ENCODE results near the gene FAM47E. TPM values are rescaled to one million over a fixed set of nuclear protein-coding genes. Genes with fewer than 3 reads are reported as not detected.

The FAM47E gene
- total and polyA plus RNA-seq, 7 donors: 1.7 to 6.0 (median 2.6) TPM

DNA sequence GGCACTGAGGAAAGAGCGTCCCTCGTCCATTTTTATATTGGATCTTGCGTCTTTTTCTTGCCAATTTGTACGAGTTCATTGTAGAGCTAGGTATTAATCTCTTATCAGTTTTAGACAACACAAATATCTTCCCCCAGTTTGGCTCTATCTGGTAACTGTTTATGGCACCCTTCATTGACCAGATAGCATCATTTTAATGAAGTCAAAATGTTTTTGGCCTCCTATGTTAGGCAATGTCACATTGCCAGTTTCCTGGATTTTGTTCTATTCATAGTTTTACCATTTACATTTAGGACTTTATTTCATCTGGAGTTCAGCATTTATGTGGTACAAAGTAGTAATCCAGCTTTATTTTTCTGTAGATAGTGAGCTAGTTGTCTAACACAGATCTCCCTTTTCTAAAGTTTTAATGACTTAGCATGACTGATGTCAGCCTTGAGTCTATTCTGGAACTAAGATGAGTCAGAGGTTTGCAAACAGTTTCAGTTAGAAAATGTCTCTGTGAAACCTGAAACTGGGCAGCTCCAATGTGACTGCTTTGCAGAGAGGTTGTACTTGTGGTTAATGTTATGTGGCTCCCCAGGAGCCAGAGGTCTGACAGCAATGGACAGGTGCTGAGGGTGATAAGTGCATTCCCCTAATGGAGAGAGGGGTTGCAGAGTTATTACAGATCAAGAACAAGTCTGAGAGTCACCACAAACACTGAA lies 49.7 kb downstream of the FAM47E start:
- intact Hi-C loops (cut with DNase I): loop anchor here (10.0 kb wide), 2 partner anchors 124 to 156 kb away; partner anchors contain the start of genes CCDC158 and NUP54
- WGBS, 2 donors: 96 to 97% methylated on average over 4 of the region's 4 CpGs
- H3K9me3 ChIP-seq: peaks cover 0 to 3% (median 0%) of the 10 kb centered on the region in 4 donors
- peaks cover 0 to 27% (median 17%) of the 10 kb centered on the region in 4 donors for H3K4me1 ChIP-seq
- H3K36me3 ChIP-seq: no peaks in the 10 kb centered on the region
- no peak for DNase-seq
- no peak for TF ChIP-seq EP300 (IDR thresholded peaks at IDR 0.05)
- no peak for TF ChIP-seq POLR2AphosphoS5 (IDR thresholded peaks at IDR 0.05)
- no peak for TF ChIP-seq POLR2A (IDR thresholded peaks at IDR 0.05)
- TF ChIP-seq, protein P1, sequence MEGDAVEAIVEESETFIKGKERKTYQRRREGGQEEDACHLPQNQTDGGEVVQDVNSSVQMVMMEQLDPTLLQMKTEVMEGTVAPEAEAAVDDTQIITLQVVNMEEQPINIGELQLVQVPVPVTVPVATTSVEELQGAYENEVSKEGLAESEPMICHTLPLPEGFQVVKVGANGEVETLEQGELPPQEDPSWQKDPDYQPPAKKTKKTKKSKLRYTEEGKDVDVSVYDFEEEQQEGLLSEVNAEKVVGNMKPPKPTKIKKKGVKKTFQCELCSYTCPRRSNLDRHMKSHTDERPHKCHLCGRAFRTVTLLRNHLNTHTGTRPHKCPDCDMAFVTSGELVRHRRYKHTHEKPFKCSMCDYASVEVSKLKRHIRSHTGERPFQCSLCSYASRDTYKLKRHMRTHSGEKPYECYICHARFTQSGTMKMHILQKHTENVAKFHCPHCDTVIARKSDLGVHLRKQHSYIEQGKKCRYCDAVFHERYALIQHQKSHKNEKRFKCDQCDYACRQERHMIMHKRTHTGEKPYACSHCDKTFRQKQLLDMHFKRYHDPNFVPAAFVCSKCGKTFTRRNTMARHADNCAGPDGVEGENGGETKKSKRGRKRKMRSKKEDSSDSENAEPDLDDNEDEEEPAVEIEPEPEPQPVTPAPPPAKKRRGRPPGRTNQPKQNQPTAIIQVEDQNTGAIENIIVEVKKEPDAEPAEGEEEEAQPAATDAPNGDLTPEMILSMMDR (IDR thresholded peaks at IDR 0.05): no peak
- no peak overlapping the region for H3K4me3 ChIP-seq
- H3K27ac ChIP-seq: peak overlapping the region in 2 of 4 donors; percentile 16 to 33
- no peaks in the 10 kb centered on the region for H3K27me3 ChIP-seq

DNA sequence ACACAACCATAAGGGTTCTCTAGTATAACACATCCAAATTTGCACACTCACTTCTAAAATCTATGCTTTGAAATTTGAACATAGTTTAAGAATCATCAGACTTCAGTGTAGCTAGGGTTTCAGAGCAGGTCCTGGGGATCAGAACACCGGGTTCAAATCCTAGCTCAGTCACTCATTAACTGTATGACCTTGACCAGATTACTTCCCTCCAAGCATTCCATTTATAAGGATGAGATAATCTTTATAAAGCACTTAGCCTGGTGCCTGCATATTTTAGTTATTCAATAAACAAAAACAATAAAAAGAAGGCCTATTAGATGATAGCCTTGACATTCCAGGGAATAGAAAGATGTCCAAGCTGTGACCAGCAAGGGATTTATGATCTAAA lies 50.2 kb downstream of the FAM47E start:
- peaks cover 0 to 27% (median 17%) of the 10 kb centered on the region in 4 donors for H3K4me1 ChIP-seq
- no peaks in the 10 kb centered on the region for H3K36me3 ChIP-seq
- peak overlapping the region in 2 of 4 donors; percentile 16 to 33 for H3K27ac ChIP-seq
- no peak overlapping the region for H3K4me3 ChIP-seq
- DNase-seq: no peak
- TF ChIP-seq POLR2A (IDR thresholded peaks at IDR 0.05) (no peak), EP300 (IDR thresholded peaks at IDR 0.05) (no peak), POLR2AphosphoS5 (IDR thresholded peaks at IDR 0.05) (no peak)
- TF ChIP-seq, protein P1 (IDR thresholded peaks at IDR 0.05): no peak
- no peaks in the 10 kb centered on the region for H3K27me3 ChIP-seq
- intact Hi-C loops (cut with DNase I): loop anchor here (10.0 kb wide), 2 partner anchors 123 to 157 kb away; partner anchors contain the start of genes CCDC158 and NUP54
- peaks cover 0 to 3% (median 0%) of the 10 kb centered on the region in 4 donors for H3K9me3 ChIP-seq
- 17 to 60% methylated on average over 1 of the region's 1 CpG for WGBS, 2 donors

DNA sequence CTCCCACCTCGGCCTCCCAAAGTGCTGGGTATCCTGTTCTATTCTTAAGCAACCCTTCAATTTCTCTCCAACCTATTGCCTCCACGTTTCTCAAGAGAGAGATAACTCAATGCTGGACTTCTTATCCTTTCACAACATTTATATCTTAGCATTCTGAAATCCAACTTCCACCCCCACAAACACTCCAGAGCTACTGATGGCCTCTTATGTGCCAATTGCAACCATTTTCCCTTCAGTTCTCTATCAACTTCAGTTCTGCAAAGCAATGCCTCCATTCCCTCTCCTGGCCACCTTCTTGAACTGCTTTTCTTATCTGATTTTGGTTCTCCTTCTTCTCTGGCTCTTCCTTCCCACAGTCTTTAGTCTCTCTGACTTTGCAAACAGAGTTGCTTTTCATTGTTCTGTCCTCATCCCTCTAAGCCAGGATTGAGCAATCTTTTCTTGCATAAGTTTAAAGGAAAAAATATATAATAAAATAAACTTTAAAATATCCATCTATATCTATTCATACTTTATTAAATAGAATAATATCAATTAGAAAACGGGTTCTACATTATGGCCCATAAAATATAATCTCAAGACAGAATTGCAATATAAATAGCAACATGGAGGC lies 51.4 kb downstream of the FAM47E start:
- H3K27ac ChIP-seq: no peak overlapping the region

DNA sequence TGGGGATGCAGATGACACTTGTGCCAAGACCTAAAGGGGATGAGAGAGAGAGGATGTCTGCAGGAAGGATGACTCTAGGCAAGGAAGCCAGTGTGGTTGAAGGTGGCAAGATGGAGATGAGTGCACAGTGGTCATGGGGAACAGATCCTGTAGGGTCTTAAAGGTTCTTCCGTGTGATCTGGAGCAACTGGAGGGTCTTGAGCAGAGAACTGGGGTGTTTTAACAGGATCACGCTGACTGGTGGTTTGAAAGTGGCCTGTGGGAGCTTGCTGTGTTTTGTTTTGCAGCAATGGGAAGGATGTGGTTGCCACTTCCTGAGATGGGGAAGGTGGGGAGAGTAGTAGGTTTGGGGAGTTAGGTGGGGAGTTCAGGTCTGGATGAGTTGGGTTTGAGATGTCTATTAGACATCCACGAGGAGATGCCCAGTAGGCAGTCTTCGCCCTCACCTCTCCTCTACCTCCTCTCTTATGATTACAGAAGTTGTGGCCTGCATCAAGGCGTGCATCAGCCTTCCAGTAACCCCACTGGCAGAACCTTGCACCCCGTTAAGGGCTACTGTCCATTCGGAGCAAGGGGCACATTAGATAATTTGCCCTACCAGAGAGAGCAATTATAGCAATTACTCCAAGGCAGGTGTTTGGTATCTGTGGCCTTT lies 53.6 kb downstream of the FAM47E start:
- no peaks in the 10 kb centered on the region for H3K27me3 ChIP-seq
- H3K4me3 ChIP-seq: peak overlapping the region in 3 of 4 donors; percentile 71 to 87 (median 83)
- H3K9me3 ChIP-seq: no peaks in the 10 kb centered on the region
- peaks cover 0 to 54% (median 37%) of the 10 kb centered on the region in 4 donors for H3K4me1 ChIP-seq
- WGBS, 2 donors: 52 to 77% methylated on average over 7 of the region's 7 CpGs
- H3K27ac ChIP-seq: peak overlapping the region; percentile 84 to 95 (median 91)
- no peak for DNase-seq
- H3K36me3 ChIP-seq: peaks cover 0 to 12% (median 3%) of the 10 kb centered on the region in 4 donors
- intact Hi-C loops (cut with DNase I): loop anchor here (5.0 to 10.0 kb wide), 3 partner anchors 103 to 160 kb away; partner anchors contain the start of genes CCDC158 and NUP54
- TF ChIP-seq EP300 (IDR thresholded peaks at IDR 0.05): no peak
- TF ChIP-seq, protein P1 (IDR thresholded peaks at IDR 0.05): no peak
- no peak for TF ChIP-seq POLR2A (IDR thresholded peaks at IDR 0.05)
- no peak for TF ChIP-seq POLR2AphosphoS5 (IDR thresholded peaks at IDR 0.05)

More for the DNA sequence above, 51.4 kb downstream of the FAM47E start:
- no peaks in the 10 kb centered on the region for H3K36me3 ChIP-seq
- H3K9me3 ChIP-seq: peaks cover 0 to 3% (median 0%) of the 10 kb centered on the region in 4 donors
- H3K4me1 ChIP-seq: peaks cover 0 to 35% (median 24%) of the 10 kb centered on the region in 4 donors
- H3K27me3 ChIP-seq: no peaks in the 10 kb centered on the region
- 87 to 90% methylated on average over 3 of the region's 3 CpGs for WGBS, 2 donors
- intact Hi-C loops (cut with DNase I): loop anchor here (10.0 kb wide), 2 partner anchors 122 to 158 kb away; partner anchors contain the start of genes CCDC158 and NUP54
- TF ChIP-seq EP300 (IDR thresholded peaks at IDR 0.05) (no peak), POLR2AphosphoS5 (IDR thresholded peaks at IDR 0.05) (no peak), POLR2A (IDR thresholded peaks at IDR 0.05) (no peak)
- TF ChIP-seq, protein P1 (IDR thresholded peaks at IDR 0.05): no peak
- no peak overlapping the region for H3K4me3 ChIP-seq
- DNase-seq: no peak
